HCT116 (cell line): ENCODE results near the gene GABRE.

Experiments used
- CTCF ChIP-seq, 3 experiments: fragments of 200-600 bp in 1 of 3; sonication (generic) in 1 of 3; IDR thresholded peaks in 2 of 3; conservative IDR thresholded peaks in 1 of 3; 2 replicates each; pipeline ENCODE4 v1.5.1; 2012 to 2017; ENCODE audit warnings: low read depth in 2 of 3, low read length in 2 of 3, antibody characterized with exemption in 1 of 3, borderline replicate concordance in 1 of 3, control low read depth in 1 of 3, mild to moderate bottlenecking in 1 of 3, mixed read lengths in 1 of 3, mixed run types in 1 of 3, moderate library complexity in 1 of 3; ENCODE audit not compliant: insufficient read depth in 1 of 3
- MAX ChIP-seq: IDR thresholded peaks from 2 replicates; pipeline ENCODE4 v1.6.1; 2012

DNA sequence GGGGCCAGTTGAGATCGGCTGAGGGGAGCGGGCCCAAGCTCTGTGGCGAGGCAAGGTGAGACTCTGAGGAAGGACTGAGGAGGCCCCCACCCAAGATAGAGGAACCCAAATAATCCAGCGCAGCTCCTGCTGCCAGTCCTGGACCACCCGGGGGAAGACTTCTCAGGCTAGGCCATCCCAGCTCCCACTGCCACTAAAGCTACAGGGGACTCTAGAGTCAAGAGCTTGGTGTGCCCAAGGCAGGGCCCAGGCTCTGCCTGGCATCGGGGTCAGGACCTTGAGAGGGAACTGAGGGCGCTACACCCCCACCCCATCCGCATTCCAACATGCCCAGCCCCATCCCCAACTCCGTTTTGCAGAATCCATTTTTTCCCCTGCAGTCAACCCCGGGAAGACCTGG lies 53.2 kb downstream of the GABRE start:
- TF ChIP-seq MAX = no peak
- no peak for TF ChIP-seq CTCF (IDR thresholded peaks at IDR 0.05 in 2 of 3, conservative IDR thresholded peaks at IDR 0.05 in 1 of 3; ENCODE audit: borderline replicate concordance in 1 of 3, insufficient read depth in 1 of 3, low read depth in 2 of 3, low read length in 2 of 3)
